H1 (cell line): ENCODE data around the gene TYMS. TPM values are rescaled to one million over a fixed set of nuclear protein-coding genes. Genes with fewer than 3 reads are reported as not detected.

ENCODE experiments used
- CTCF ChIA-PET: fragments of 300-600 bp; sonication (Branson Sonifier 250); formaldehyde crosslinking; loops from one replicate; lab custom pipeline; 2021; ENCODE audit not compliant: partially characterized antibody; lab: Charles Lee
- POLR2A ChIA-PET: fragments of 300-600 bp; sonication (Branson Sonifier 250); formaldehyde crosslinking; loops from one replicate; lab custom pipeline; 2021; ENCODE audit warnings: inconsistent platforms; ENCODE audit not compliant: partially characterized antibody; lab: Charles Lee
- DNase-seq, 2 experiments: peaks; one replicate each; pipeline versions ENCODE4 v3.0.0 to v3.0.0-alpha.2; 2010 to 2022; ENCODE audit warnings: low spot score in 2 of 2, low read depth in 1 of 2, mixed read lengths in 1 of 2
- FAIRE-seq: peaks from 2 replicates; lab custom pipeline; 2011; peaks lifted over from hg19 to GRCh38; lab: Jason Lieb, UNC
- H2AFZ ChIP-seq: 2 replicates; pipeline ENCODE4 v1.8.1; 2012; ENCODE audit warnings: low read length, inconsistent platforms
- H2AK5ac ChIP-seq: 2 replicates; pipeline ENCODE4 v1.6.1; 2013; ENCODE audit warnings: low read depth, low read length
- H2BK120ac ChIP-seq: replicated peaks from 2 replicates; pipeline ENCODE3; 2013; ENCODE audit warnings: low read depth, low read length, inconsistent platforms
- H2BK12ac ChIP-seq: 2 replicates; pipeline ENCODE4 v1.6.1; 2013; ENCODE audit warnings: low read depth, low read length
- H2BK15ac ChIP-seq: 2 replicates; pipeline ENCODE4 v1.6.1; 2013; ENCODE audit warnings: low read length
- H2BK20ac ChIP-seq: 2 replicates; pipeline ENCODE4 v1.6.1; 2013; ENCODE audit warnings: low read length
- H2BK5ac ChIP-seq: 2 replicates; pipeline ENCODE4 v1.6.1; 2013; ENCODE audit warnings: low read depth, low read length
- H3K14ac ChIP-seq: 2 replicates; pipeline ENCODE4 v1.6.1; 2013; ENCODE audit warnings: inconsistent platforms; ENCODE audit not compliant: insufficient read length
- H3K18ac ChIP-seq: 2 replicates; pipeline ENCODE4 v1.6.1; 2013; ENCODE audit warnings: low read length; ENCODE audit errors: extremely low read depth
- H3K23ac ChIP-seq: 2 replicates; pipeline ENCODE4 v1.6.1; 2013; ENCODE audit warnings: inconsistent platforms; ENCODE audit not compliant: insufficient read length
- H3K23me2 ChIP-seq: 2 replicates; pipeline ENCODE4 v1.6.1; 2013; ENCODE audit warnings: low read depth, low read length
- H3K27ac ChIP-seq: 2 replicates; pipeline ENCODE4 v1.6.1; 2011; ENCODE audit warnings: low read depth, low read length, inconsistent platforms
- H3K27me3 ChIP-seq, 4 experiments: replicated peaks in 1 of 4; 1 replicate in 1 of 4; 2 replicates in 3 of 4; pipeline versions ENCODE4 v1.6.1 to v1.8.1; 2011 to 2013; ENCODE audit warnings: low read length in 3 of 4, mild to moderate bottlenecking in 3 of 4, inconsistent platforms in 2 of 4, mixed read lengths in 2 of 4, moderate library complexity in 1 of 4; ENCODE audit not compliant: control insufficient read depth in 3 of 4, insufficient read depth in 3 of 4; ENCODE audit errors: extremely low read depth in 1 of 4
- H3K36me3 ChIP-seq, 4 experiments: 2 replicates each; pipeline versions ENCODE4 v1.6.1 to v1.8.1; 2011 to 2013; ENCODE audit warnings: mild to moderate bottlenecking in 4 of 4, low read length in 3 of 4, moderate library complexity in 2 of 4, control low read depth in 1 of 4, inconsistent platforms in 1 of 4; ENCODE audit not compliant: insufficient read depth in 4 of 4, control insufficient read depth in 2 of 4
- H3K4ac ChIP-seq: replicated peaks from 2 replicates; pipeline ENCODE3; 2013; ENCODE audit warnings: low read length, low read depth, mixed read lengths, inconsistent platforms; ENCODE audit not compliant: insufficient read length
- H3K4me1 ChIP-seq, 4 experiments: replicated peaks in 1 of 4; 1 replicate in 1 of 4; 2 replicates in 3 of 4; pipeline versions ENCODE4 v1.6.1 to v1.8.1; 2011 to 2013; ENCODE audit warnings: low read length in 3 of 4, inconsistent platforms in 2 of 4, mixed read lengths in 1 of 4; ENCODE audit not compliant: insufficient read depth in 4 of 4, control insufficient read depth in 3 of 4
- H3K4me2 ChIP-seq, 2 experiments: 2 replicates each; pipeline versions ENCODE4 v1.6.1 to v1.8.1; 2011 to 2013; ENCODE audit warnings: low read depth in 2 of 2, low read length in 2 of 2, control low read depth in 1 of 2, inconsistent platforms in 1 of 2, mild to moderate bottlenecking in 1 of 2; ENCODE audit not compliant: insufficient read depth in 1 of 2
- H3K4me3 ChIP-seq, 4 experiments: fragments of 200-600, 300-600 bp in 1 of 4; sonication (generic), shearing (Covaris generic), sonication (Bioruptor Twin) in 1 of 4; 2 replicates each; pipeline versions ENCODE4 v1.5.1 to v1.8.1; 2011 to 2016; ENCODE audit warnings: low read length in 4 of 4, low read depth in 3 of 4, control low read depth in 2 of 4, inconsistent platforms in 2 of 4, mild to moderate bottlenecking in 2 of 4, mixed read lengths in 1 of 4, moderate library complexity in 1 of 4; ENCODE audit not compliant: insufficient read depth in 2 of 4; ENCODE audit errors: extremely low read depth in 1 of 4
- H3K56ac ChIP-seq: replicated peaks from 2 replicates; pipeline ENCODE3; 2013; ENCODE audit warnings: low read depth, mild to moderate bottlenecking, mixed read lengths, low read length, inconsistent platforms; ENCODE audit not compliant: insufficient read length
- H3K79me1 ChIP-seq: 2 replicates; pipeline ENCODE4 v1.6.1; 2013; ENCODE audit warnings: low read depth, low read length, control low read depth
- H3K79me2 ChIP-seq, 2 experiments: 2 replicates each; pipeline versions ENCODE4 v1.6.1 to v1.8.1; 2012 to 2013; ENCODE audit warnings: low read length in 2 of 2, mild to moderate bottlenecking in 2 of 2, inconsistent platforms in 1 of 2; ENCODE audit not compliant: insufficient read depth in 2 of 2, control insufficient read depth in 1 of 2
- H3K9ac ChIP-seq, 4 experiments: replicated peaks in 1 of 4; 1 replicate in 1 of 4; 2 replicates in 3 of 4; pipeline versions ENCODE4 v1.6.1 to v1.8.1; 2011 to 2013; ENCODE audit warnings: low read depth in 3 of 4, low read length in 3 of 4, control low read depth in 2 of 4, mild to moderate bottlenecking in 2 of 4, moderate library complexity in 2 of 4, inconsistent platforms in 1 of 4; ENCODE audit errors: extremely low read depth in 1 of 4
- H3K9me3 ChIP-seq, 2 experiments: 2 replicates each; pipeline versions ENCODE4 v1.6.1 to v1.8.1; 2012 to 2013; ENCODE audit warnings: mild to moderate bottlenecking in 2 of 2, moderate library complexity in 2 of 2, control low read depth in 1 of 2, inconsistent platforms in 1 of 2, low read depth in 1 of 2, low read length in 1 of 2, mixed read lengths in 1 of 2; ENCODE audit not compliant: insufficient read depth in 2 of 2
- H4K20me1 ChIP-seq, 2 experiments: replicated peaks in 1 of 2; 2 replicates each; pipeline versions ENCODE3 to v1.8.1; 2011 to 2013; ENCODE audit warnings: inconsistent platforms in 2 of 2, low read length in 2 of 2, mild to moderate bottlenecking in 1 of 2; ENCODE audit not compliant: insufficient read depth in 2 of 2, control insufficient read depth in 1 of 2
- H4K5ac ChIP-seq: 2 replicates; pipeline ENCODE4 v1.6.1; 2013; ENCODE audit warnings: low read length, low read depth, mixed read lengths, inconsistent platforms; ENCODE audit not compliant: insufficient read length
- H4K8ac ChIP-seq: 2 replicates; pipeline ENCODE4 v1.8.0; 2013; ENCODE audit warnings: mild to moderate bottlenecking, moderate library complexity, low read length, inconsistent platforms; ENCODE audit not compliant: insufficient read depth; ENCODE audit errors: extremely low read depth
- H4K91ac ChIP-seq: replicated peaks from 2 replicates; pipeline ENCODE3; 2013; ENCODE audit warnings: low read length, mixed read lengths, inconsistent platforms; ENCODE audit not compliant: insufficient read length
- EGR1 ChIP-seq: IDR thresholded peaks from 2 replicates; pipeline ENCODE4 v1.6.1; 2011; ENCODE audit warnings: low read depth, low read length, borderline replicate concordance
- EZH2 ChIP-seq: fragments of 200-600 bp; sonication (generic); IDR thresholded peaks from 2 replicates; pipeline ENCODE4 v1.7.1; 2012; ENCODE audit warnings: low read depth, mild to moderate bottlenecking, moderate library complexity, low read length, inconsistent platforms; ENCODE audit not compliant: severe bottlenecking
- HDAC2 ChIP-seq, 2 experiments: fragments of 300-600 bp in 1 of 2; sonication (generic) in 1 of 2; IDR thresholded peaks; 2 replicates each; pipeline ENCODE4 v1.6.1; 2011 to 2012; ENCODE audit warnings: low read depth in 2 of 2, low read length in 2 of 2, mild to moderate bottlenecking in 2 of 2, moderate library complexity in 2 of 2, borderline replicate concordance in 1 of 2, inconsistent platforms in 1 of 2
- KDM5A ChIP-seq: fragments of 200-600 bp; IDR thresholded peaks from 2 replicates; pipeline ENCODE4 v1.7.1; 2012; ENCODE audit warnings: mild to moderate bottlenecking, low read length, inconsistent platforms, mixed read lengths
- POU5F1 ChIP-seq: IDR thresholded peaks from 2 replicates; pipeline ENCODE4 v1.6.1; 2011; ENCODE audit warnings: low read depth, mild to moderate bottlenecking, low read length, moderate library complexity
- RAD21 ChIP-seq, 2 experiments: IDR thresholded peaks in 1 of 2; conservative IDR thresholded peaks in 1 of 2; 2 replicates each; pipeline ENCODE4 v1.6.1; 2011; ENCODE audit warnings: low read depth in 2 of 2, low read length in 2 of 2, improper control_type of control experiment in 1 of 2, inconsistent platforms in 1 of 2, mild to moderate bottlenecking in 1 of 2, moderate library complexity in 1 of 2
- RFX5 ChIP-seq: IDR thresholded peaks from 2 replicates; pipeline ENCODE4 v1.6.1; 2011; ENCODE audit warnings: low read depth, low read length, improper control_type of control experiment, borderline replicate concordance
- SRF ChIP-seq: IDR thresholded peaks from 2 replicates; pipeline ENCODE4 v1.6.1; 2011; ENCODE audit warnings: mild to moderate bottlenecking, low read depth, low read length, moderate library complexity
- SUZ12 ChIP-seq: fragments of 200-600 bp; sonication (generic); IDR thresholded peaks from 2 replicates; pipeline ENCODE4 v1.6.1; 2012; ENCODE audit warnings: mild to moderate bottlenecking, inconsistent platforms, low read length, moderate library complexity, mixed read lengths
- WGBS, 2 experiments: shearing (Covaris generic) in 1 of 2; methylation state at CpG; one replicate each; pipeline versions ENCODE4 v1.1.6 to v1.1.7; 2013 to 2015; ENCODE audit warnings: low lambda C conversion rate in 2 of 2, mixed read lengths in 2 of 2, inconsistent platforms in 1 of 2, low coverage in 1 of 2, missing lambda C conversion rate in 1 of 2; ENCODE audit not compliant: insufficient replicate concordance in 2 of 2, insufficient coverage in 1 of 2, insufficient read length in 1 of 2; ENCODE audit errors: extremely low coverage in 1 of 2, missing lambda C conversion rate in 1 of 2; 5-methylcytosine and 5-hydroxymethylcytosine counted together
- polyA plus RNA-seq, 7 experiments: library from polyadenylated mRNA; depleted of rRNA in 3 of 7; stranded (reverse) in 5 of 7; unstranded in 2 of 7; fragments of >200 nt in 5 of 7; fragments of 200-250 nt in 2 of 7; gene quantifications; 1 replicate in 5 of 7; 2 replicates in 1 of 7; 4 replicates in 1 of 7; pipeline versions ENCODE4 v1.2.1 to v1.2.3, GENCODE V29; 2011 to 2013; ENCODE audit warnings: missing spikeins in 2 of 7, mixed read lengths in 2 of 7
- total RNA-seq: library from RNA; stranded (reverse); fragmentation: NEBNext Ultra II Directional; extraction: Animal tissue kit (Norgen Biotek cat#: 25700); gene quantifications from 2 replicates; pipeline ENCODE4 v1.2.1, GENCODE V29; 2021
- TF ChIP-seq, protein P1 (sequence below): IDR thresholded peaks from 2 replicates; pipeline ENCODE4 v1.6.1; 2012; ENCODE audit warnings: inconsistent platforms

TYMS gene
- total and polyA plus RNA-seq, 2 of the 8 experiments (the other 6 are each of a cell fraction or from before 2014, with no cell fraction given), result 91.9 to 110 TPM

DNA sequence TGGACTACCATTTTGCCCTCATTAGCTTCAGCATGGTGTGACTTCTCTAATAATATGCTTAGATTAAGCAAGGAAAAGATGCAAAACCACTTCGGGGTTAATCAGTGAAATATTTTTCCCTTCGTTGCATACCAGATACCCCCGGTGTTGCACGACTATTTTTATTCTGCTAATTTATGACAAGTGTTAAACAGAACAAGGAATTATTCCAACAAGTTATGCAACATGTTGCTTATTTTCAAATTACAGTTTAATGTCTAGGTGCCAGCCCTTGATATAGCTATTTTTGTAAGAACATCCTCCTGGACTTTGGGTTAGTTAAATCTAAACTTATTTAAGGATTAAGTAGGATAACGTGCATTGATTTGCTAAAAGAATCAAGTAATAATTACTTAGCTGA, 16.3 kb downstream of the TYMS start:
- Histone ChIP-seq H3K36me3 (peaks cover 12 to 78% (median 51%) of the 10 kb centered on the region in 4 experiments), H3K9ac (no peak overlapping the region), H3K4me1 (no peaks in the 10 kb centered on the region), H3K79me1 (no peaks in the 10 kb centered on the region), H3K79me2 (no peaks in the 10 kb centered on the region), H3K9me3 (no peaks in the 10 kb centered on the region), H2BK15ac (no peak overlapping the region), H3K56ac (no peak overlapping the region), H3K14ac (no peak overlapping the region), H4K8ac (no peak overlapping the region), H2AK5ac (no peak overlapping the region), H3K27ac (no peak overlapping the region), H4K20me1 (peaks cover 4 to 5% of the 10 kb centered on the region in 2 experiments), H2BK5ac (no peak overlapping the region), H3K23me2 (no peaks in the 10 kb centered on the region), H2BK120ac (no peak overlapping the region), H3K4me2 (no peak overlapping the region), H3K23ac (no peak overlapping the region), H2BK12ac (no peak overlapping the region), H4K5ac (no peak overlapping the region), H3K27me3 (no peaks in the 10 kb centered on the region), H3K18ac (no peak overlapping the region), H2AFZ (no peak overlapping the region), H4K91ac (no peak overlapping the region), H2BK20ac (no peak overlapping the region), H3K4me3 (no peak overlapping the region), H3K4ac (no peak overlapping the region)
- FAIRE-seq, result no peak
- TF ChIP-seq POU5F1 (no peak), HDAC2 (IDR thresholded peaks at IDR 0.05; ENCODE audit: borderline replicate concordance in 1 of 2, low read depth in 2 of 2, low read length in 2 of 2) (no peak), SUZ12 (no peak), EZH2 (no peak), EGR1 (no peak), RFX5 (no peak), KDM5A (no peak), RAD21 (IDR thresholded peaks at IDR 0.05 in 1 of 2, conservative IDR thresholded peaks at IDR 0.05 in 1 of 2; ENCODE audit: low read depth in 2 of 2, low read length in 2 of 2) (no peak), SRF (no peak)
- TF ChIP-seq, protein P1, sequence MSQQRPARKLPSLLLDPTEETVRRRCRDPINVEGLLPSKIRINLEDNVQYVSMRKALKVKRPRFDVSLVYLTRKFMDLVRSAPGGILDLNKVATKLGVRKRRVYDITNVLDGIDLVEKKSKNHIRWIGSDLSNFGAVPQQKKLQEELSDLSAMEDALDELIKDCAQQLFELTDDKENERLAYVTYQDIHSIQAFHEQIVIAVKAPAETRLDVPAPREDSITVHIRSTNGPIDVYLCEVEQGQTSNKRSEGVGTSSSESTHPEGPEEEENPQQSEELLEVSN, result no peak
- POLR2A ChIA-PET, result interaction anchor here (1.3 to 2.4 kb wide), 3 partner anchors 13 to 32 kb away, joined by 4 to 6 read pairs (median 5); partner anchors contain the start of gene TYMS
- CTCF ChIA-PET, result interaction anchor here (0.6 to 2.0 kb wide), 5 partner anchors 15 to 158 kb away, joined by 3 to 10 read pairs (median 3); no protein-coding TSS in a partner anchor
- no peak for DNase-seq
- 94% methylated on average over 5 of the region's 5 CpGs; no CpG with 5 or more reads in 1 of the 2 experiments for WGBS, 2 experiments
